Uterus (tissue), 4 donors: ENCODE results near the gene ATN1. TPM values are rescaled to one million over a fixed set of nuclear protein-coding genes. Genes with fewer than 3 reads are reported as not detected.

ENCODE experiments used
- DNase-seq, 2 donors: peaks; one replicate each; pipeline ENCODE4 v3.0.0-alpha.2; 2019 to 2020
- H3K27ac ChIP-seq, 2 donors: fragments of 200-600 bp; sonication (generic); 1 replicate in 1 of 2; 2 replicates in 1 of 2; pipeline ENCODE4 v1.5.1; 2016 to 2018
- H3K27me3 ChIP-seq, 2 donors: fragments of 200-600 bp; sonication (generic); one replicate each; pipeline ENCODE4 v1.5.1; 2018 to 2019; ENCODE audit warnings: control low read depth in 1 of 2
- H3K36me3 ChIP-seq, 2 donors: fragments of 200-600 bp; sonication (generic); one replicate each; pipeline ENCODE4 v1.5.1; 2019; ENCODE audit warnings: control low read depth in 1 of 2
- H3K4me1 ChIP-seq, 2 donors: fragments of 200-600 bp; sonication (generic); one replicate each; pipeline ENCODE4 v1.5.1; 2018 to 2019; ENCODE audit warnings: control low read depth in 1 of 2
- H3K4me3 ChIP-seq, 2 donors: fragments of 200-600 bp; sonication (generic); 1 replicate in 1 of 2; 2 replicates in 1 of 2; pipeline ENCODE4 v1.5.1; 2018 to 2019; ENCODE audit warnings: mild to moderate bottlenecking in 1 of 2
- H3K9me3 ChIP-seq, 2 donors: fragments of 200-600 bp; sonication (generic); one replicate each; pipeline ENCODE4 v1.5.1; 2019; ENCODE audit warnings: control low read depth in 1 of 2
- CTCF ChIP-seq, 4 experiments: fragments of 200-600 bp in 2 of 4; fragments of 450-650 bp in 2 of 4; sonication (generic) in 2 of 4; IDR thresholded peaks; one replicate each; pipeline ENCODE4 v1.5.1; 2016 to 2019; ENCODE audit warnings: antibody characterized with exemption in 4 of 4, mild to moderate bottlenecking in 2 of 4, moderate library complexity in 1 of 4
- POLR2A ChIP-seq, 2 donors: fragments of 450-650 bp; IDR thresholded peaks; one replicate each; pipeline ENCODE4 v1.6.1; 2016; ENCODE audit warnings: antibody characterized with exemption in 2 of 2, mild to moderate bottlenecking in 1 of 2, moderate library complexity in 1 of 2
- intact Hi-C: fragments of 100-400 bp; cut with DNase I; formaldehyde crosslinking; loops from one replicate; pipeline ENCODE4 v1.15.1; 2023; ENCODE audit warnings: low total_unique reads
- total RNA-seq, 4 donors: library from RNA; depleted of rRNA in 3 of 4; stranded (reverse); fragments of >200 nt in 3 of 4; gene quantifications; one replicate each; pipeline versions ENCODE4 v1.1.0 to v1.2.4, GENCODE V29; 2014 to 2023
- donor health status: DM: yes; HTN: yes; CAD: no.

ATN1 gene
- total RNA-seq, 4 donors from 2014 or later, result 10.8 to 283 (median 28.7) TPM

DNA sequence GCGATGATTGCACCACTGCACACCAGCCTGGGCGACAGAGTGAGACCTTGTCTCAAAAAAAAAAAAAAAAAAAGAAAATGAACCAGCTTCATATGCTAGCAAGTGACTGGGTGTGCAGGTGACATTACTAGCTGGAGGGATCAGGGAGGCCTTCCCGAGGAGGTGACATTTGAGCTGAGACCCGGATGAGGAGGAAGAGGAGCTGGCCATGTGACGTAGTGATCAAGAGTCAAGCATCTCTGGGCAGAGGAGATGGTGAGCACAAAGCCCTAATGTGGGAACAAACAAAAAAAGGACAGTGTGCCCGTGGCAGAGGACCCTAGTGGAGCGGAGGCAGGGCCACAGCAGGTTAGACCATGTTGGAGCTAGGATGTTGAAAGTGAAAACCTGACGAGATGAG, 19.9 kb downstream of the ATN1 start:
- no peak overlapping the region for H3K4me3 ChIP-seq
- no peak overlapping the region for H3K27ac ChIP-seq
- intact Hi-C loops, result loop anchor here (10.0 kb wide), 1 partner anchor 167 kb away; no protein-coding TSS in a partner anchor
- no peak for DNase-seq
- peaks cover 4 to 6% of the 10 kb centered on the region in 2 donors for H3K4me1 ChIP-seq
- no peaks in the 10 kb centered on the region for H3K27me3 ChIP-seq
- no peaks in the 10 kb centered on the region for H3K9me3 ChIP-seq
- TF ChIP-seq CTCF (IDR thresholded peaks at IDR 0.05), result no peak
- no peak for TF ChIP-seq POLR2A (IDR thresholded peaks at IDR 0.05)
- no peaks in the 10 kb centered on the region for H3K36me3 ChIP-seq

DNA sequence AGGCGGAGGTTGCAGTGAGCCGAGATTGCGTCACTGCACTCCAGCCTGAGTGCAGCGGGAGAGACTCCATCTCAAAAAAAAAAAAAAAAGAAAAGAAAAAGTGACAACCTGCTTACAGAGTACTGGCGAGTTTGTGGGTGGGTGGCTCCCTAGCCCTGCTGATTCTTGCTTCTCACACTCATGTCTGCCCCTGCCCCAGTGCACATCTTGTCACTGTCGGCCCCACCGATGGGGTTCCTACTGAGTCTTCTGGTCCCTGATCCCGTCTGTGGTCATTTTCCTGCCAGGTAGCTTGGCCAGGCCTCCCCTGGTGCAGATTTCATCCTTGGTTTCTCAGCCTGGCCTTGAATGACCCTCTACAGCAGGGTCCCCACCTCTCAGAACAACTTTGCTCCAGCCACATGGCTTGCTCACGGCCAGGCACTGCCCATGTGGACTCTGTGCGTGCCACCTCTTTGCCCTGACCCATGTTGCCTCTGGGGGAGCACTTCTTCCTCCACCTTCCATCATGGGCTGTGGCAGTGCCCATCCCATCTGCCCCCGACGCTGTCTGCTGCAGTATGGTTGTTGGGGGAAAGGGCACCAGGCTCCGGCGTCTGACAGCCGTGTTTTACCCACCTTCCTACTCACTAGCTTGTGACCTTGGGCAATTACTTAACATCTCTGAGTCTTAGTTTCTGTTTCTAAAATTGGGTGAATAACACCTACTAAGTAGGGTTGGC, 21.3 kb downstream of the ATN1 start:
- H3K4me1 ChIP-seq, result peaks cover 4 to 6% of the 10 kb centered on the region in 2 donors
- H3K36me3 ChIP-seq, result no peaks in the 10 kb centered on the region
- intact Hi-C loops, result loop anchor here (10.0 kb wide), 1 partner anchor 166 kb away; no protein-coding TSS in a partner anchor
- no peak for TF ChIP-seq CTCF (IDR thresholded peaks at IDR 0.05)
- no peaks in the 10 kb centered on the region for H3K9me3 ChIP-seq
- no peak overlapping the region for H3K4me3 ChIP-seq
- H3K27ac ChIP-seq, result no peak overlapping the region
- no peak for DNase-seq
- no peaks in the 10 kb centered on the region for H3K27me3 ChIP-seq

DNA sequence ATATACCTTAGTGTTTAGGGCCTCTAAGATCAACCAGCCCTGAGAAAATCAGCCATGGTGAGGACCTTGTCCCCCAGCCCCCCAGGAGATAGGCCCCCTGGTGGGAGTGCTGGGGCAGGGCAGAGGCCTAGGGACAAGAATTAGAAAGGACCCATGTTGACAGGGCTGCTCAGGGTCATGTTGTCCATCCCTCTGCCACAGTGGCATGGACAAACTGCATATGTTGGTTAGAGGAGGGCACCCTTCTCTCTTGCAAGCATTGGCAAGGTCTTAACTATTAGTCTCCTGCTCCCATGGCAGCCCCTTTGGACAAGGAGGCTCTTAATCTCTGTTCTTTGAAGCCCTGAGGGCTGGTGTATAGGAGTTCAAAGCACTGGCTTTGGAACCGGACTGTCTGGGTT, 22.6 kb downstream of the ATN1 start:
- intact Hi-C loops, result no loop called here
- Histone ChIP-seq H3K9me3 (no peaks in the 10 kb centered on the region), H3K4me3 (no peak overlapping the region), H3K27ac (no peak overlapping the region), H3K36me3 (no peaks in the 10 kb centered on the region), H3K27me3 (no peaks in the 10 kb centered on the region), H3K4me1 (peaks cover 0 to 6% of the 10 kb centered on the region in 2 donors)
- DNase-seq, result no peak
- TF ChIP-seq POLR2A (IDR thresholded peaks at IDR 0.05) (no peak), CTCF (IDR thresholded peaks at IDR 0.05) (no peak)

- intact Hi-C loops, result no loop called here
- no peak for DNase-seq
- Histone ChIP-seq H3K4me3 (peak within 1 kb of the TSS in 1 of 2 donors; percentile 1), H3K27me3 (no peaks in the 10 kb centered on the region), H3K4me1 (peaks cover 0 to 3% of the 10 kb centered on the region in 2 donors), H3K36me3 (no peaks in the 10 kb centered on the region), H3K9me3 (no peaks in the 10 kb centered on the region), H3K27ac (no peak within 1 kb of the TSS)
- no peak for TF ChIP-seq POLR2A (IDR thresholded peaks at IDR 0.05)
- TF ChIP-seq CTCF (IDR thresholded peaks at IDR 0.05), result no peak
Measured at GRCh38 chr12:6950811-6951540, 23.2 kb downstream of the ATN1 start, which contains the start of gene PTPN6. PTPN6 (plus strand) TSS chr12:6951356; CDS start chr12:6951513, 157 bp downstream.

GRCh38 chr12:6951551-6952120, 23.9 kb downstream of the ATN1 start:
- H3K9me3 ChIP-seq, result no peaks in the 10 kb centered on the region
- H3K27ac ChIP-seq, result no peak overlapping the region
- intact Hi-C loops, result no loop called here
- no peaks in the 10 kb centered on the region for H3K36me3 ChIP-seq
- TF ChIP-seq CTCF (IDR thresholded peaks at IDR 0.05) (no peak), POLR2A (IDR thresholded peaks at IDR 0.05) (no peak)
- no peak for DNase-seq
- H3K4me3 ChIP-seq, result no peak overlapping the region
- no peaks in the 10 kb centered on the region for H3K4me1 ChIP-seq
- H3K27me3 ChIP-seq, result no peaks in the 10 kb centered on the region
